SJSA1 (cell line): ENCODE measurements around the gene PLD5. TPM values are rescaled to one million over a fixed set of nuclear protein-coding genes. Genes with fewer than 3 reads are reported as not detected.

ENCODE experiments used
- DNase-seq, 2 experiments: peaks; one replicate each; pipeline ENCODE4 v3.0.0-alpha.2; 2015 to 2020; ENCODE audit warnings: low spot score in 2 of 2, low read depth in 1 of 2
- H3K27ac ChIP-seq: fragments of 250-450 bp; sonication (Bioruptor Pico); 2 replicates; pipeline ENCODE4 v1.5.1; 2020; ENCODE audit warnings: mild to moderate bottlenecking, moderate library complexity
- H3K27me3 ChIP-seq: fragments of 250-450 bp; sonication (Bioruptor Pico); replicated peaks from 2 replicates; pipeline ENCODE4 v1.5.1; 2020; ENCODE audit warnings: mild to moderate bottlenecking, moderate library complexity
- H3K36me3 ChIP-seq: fragments of 250-450 bp; sonication (Bioruptor Pico); 2 replicates; pipeline ENCODE4 v1.5.1; 2020; ENCODE audit warnings: mild to moderate bottlenecking
- H3K4me1 ChIP-seq: fragments of 250-450 bp; sonication (Bioruptor Pico); replicated peaks from 2 replicates; pipeline ENCODE4 v1.6.1; 2021; ENCODE audit warnings: mild to moderate bottlenecking
- H3K4me3 ChIP-seq: fragments of 250-450 bp; sonication (Bioruptor Pico); 2 replicates; pipeline ENCODE4 v1.5.1; 2020; ENCODE audit warnings: mild to moderate bottlenecking
- H3K9me3 ChIP-seq: fragments of 250-450 bp; sonication (Bioruptor Pico); replicated peaks from 2 replicates; pipeline ENCODE4 v1.5.1; 2020; ENCODE audit warnings: mild to moderate bottlenecking
- total RNA-seq: library from RNA; depleted of rRNA; stranded (reverse); fragments of >200 nt; shearing (Covaris generic); gene quantifications from 2 replicates; pipeline ENCODE4 v1.2.3, GENCODE V29; 2014

PLD5 gene
- total RNA-seq, 1 experiment from 2014 or later, result not detected

GRCh38 chr1:242530761-242531160 is 6.3 kb upstream of the PLD5 start:
- DNase-seq, result no peak
- Histone ChIP-seq H3K4me3 (no peak overlapping the region), H3K4me1 (no peaks in the 10 kb centered on the region), H3K36me3 (no peaks in the 10 kb centered on the region), H3K27me3 (peaks cover 11% of the 10 kb centered on the region), H3K9me3 (no peaks in the 10 kb centered on the region), H3K27ac (no peak overlapping the region)

DNA sequence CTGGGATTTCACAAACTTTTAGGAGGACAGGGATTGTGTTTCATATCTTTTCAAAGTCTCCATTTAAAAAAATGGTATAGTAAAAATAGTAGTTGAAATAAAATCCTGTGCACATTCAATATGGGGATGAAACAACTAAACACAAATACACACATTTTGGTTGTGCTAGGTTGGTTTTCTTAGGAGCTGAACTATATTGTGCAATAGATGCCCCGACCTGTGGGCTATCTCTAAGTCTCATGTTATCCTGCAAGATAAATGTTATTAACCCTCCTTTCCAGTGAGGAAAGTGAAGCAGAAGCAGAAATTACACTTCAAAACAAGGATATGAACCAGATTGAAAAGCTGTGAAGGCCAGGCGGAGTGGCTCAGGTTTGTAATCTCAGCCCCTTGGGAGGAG is 1.3 kb upstream of the PLD5 start:
- Histone ChIP-seq H3K9me3 (no peaks in the 10 kb centered on the region), H3K27ac (no peak overlapping the region), H3K36me3 (no peaks in the 10 kb centered on the region), H3K4me3 (no peak overlapping the region), H3K27me3 (peaks cover 44% of the 10 kb centered on the region), H3K4me1 (peaks cover 4% of the 10 kb centered on the region)
- DNase-seq, result no peak

- no peak for DNase-seq
- H3K4me1 ChIP-seq, result peaks cover 4% of the 10 kb centered on the region
- H3K9me3 ChIP-seq, result no peaks in the 10 kb centered on the region
- no peak overlapping the region for H3K4me3 ChIP-seq
- H3K27me3 ChIP-seq, result peaks cover 44% of the 10 kb centered on the region
- H3K27ac ChIP-seq, result no peak overlapping the region
- no peaks in the 10 kb centered on the region for H3K36me3 ChIP-seq
Measured at GRCh38 chr1:242525360-242525722, 844 bp upstream of the PLD5 start.

DNA sequence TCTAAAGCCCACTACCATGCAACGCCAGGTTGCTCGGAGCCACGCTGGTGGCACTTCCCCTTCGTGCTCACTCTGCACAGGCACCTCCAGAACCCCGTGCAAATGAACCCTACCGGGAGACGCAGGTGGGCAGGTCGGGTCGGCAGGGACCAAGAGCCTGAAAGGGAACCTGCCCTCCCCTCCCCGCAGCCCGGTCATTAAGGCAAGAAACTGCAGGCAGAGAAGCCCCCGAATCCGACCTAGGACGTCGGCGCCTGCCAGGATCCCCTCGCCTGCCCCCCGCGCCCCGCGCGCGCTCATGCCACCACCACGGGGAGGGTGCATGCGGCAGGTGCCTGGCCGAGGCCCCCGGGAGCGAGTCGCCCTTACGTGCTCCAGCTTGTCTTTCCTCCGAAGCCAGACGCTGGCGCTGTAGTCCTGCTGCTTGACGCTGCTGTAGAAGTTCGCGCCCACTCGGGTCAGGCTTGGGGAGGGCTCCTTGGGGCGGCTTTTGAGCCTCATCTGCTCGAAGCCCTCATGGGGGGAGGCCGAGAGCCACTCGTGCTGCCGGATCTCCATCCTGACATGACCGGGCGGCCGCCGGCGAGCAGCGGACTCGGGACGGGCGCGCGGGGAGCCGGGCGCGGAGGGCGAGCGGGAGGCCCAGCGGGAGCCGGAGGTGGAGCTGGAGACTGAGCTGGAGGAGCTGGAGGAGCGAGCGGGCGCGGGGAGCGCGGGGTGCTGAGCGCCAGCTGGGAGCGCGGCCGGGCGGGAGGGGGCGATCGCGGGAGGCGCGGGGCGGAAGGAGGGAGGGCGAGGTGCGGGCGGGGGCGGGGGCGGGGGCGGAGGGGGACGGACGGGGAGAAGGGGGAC is 552 bp downstream of the PLD5 start:
- peaks cover 4% of the 10 kb centered on the region for H3K4me1 ChIP-seq
- no peaks in the 10 kb centered on the region for H3K36me3 ChIP-seq
- H3K9me3 ChIP-seq, result no peaks in the 10 kb centered on the region
- no peak overlapping the region for H3K4me3 ChIP-seq
- peaks cover 44% of the 10 kb centered on the region for H3K27me3 ChIP-seq
- no peak overlapping the region for H3K27ac ChIP-seq
- peak; percentile 24 to 47 for DNase-seq

GRCh38 chr1:242522996-242523718 is 1.3 kb downstream of the PLD5 start:
- peaks cover 4% of the 10 kb centered on the region for H3K4me1 ChIP-seq
- H3K27ac ChIP-seq, result no peak overlapping the region
- DNase-seq, result no peak
- H3K36me3 ChIP-seq, result no peaks in the 10 kb centered on the region
- H3K9me3 ChIP-seq, result no peaks in the 10 kb centered on the region
- H3K4me3 ChIP-seq, result no peak overlapping the region
- peaks cover 44% of the 10 kb centered on the region for H3K27me3 ChIP-seq

- Histone ChIP-seq H3K27me3 (peaks cover 41% of the 10 kb centered on the region), H3K4me3 (no peak overlapping the region), H3K36me3 (no peaks in the 10 kb centered on the region), H3K4me1 (peaks cover 4% of the 10 kb centered on the region), H3K9me3 (no peaks in the 10 kb centered on the region), H3K27ac (no peak overlapping the region)
- DNase-seq, result no peak
Measured at GRCh38 chr1:242522304-242522945, 2.1 kb downstream of the PLD5 start.

GRCh38 chr1:242515555-242515954 is 8.9 kb downstream of the PLD5 start:
- Histone ChIP-seq H3K9me3 (no peaks in the 10 kb centered on the region), H3K4me1 (no peaks in the 10 kb centered on the region), H3K4me3 (no peak overlapping the region), H3K27me3 (no peaks in the 10 kb centered on the region; the same call in 1 of the 2 replicates), H3K27ac (no peak overlapping the region), H3K36me3 (no peaks in the 10 kb centered on the region)
- no peak for DNase-seq

- Histone ChIP-seq H3K27ac (no peak overlapping the region), H3K9me3 (no peaks in the 10 kb centered on the region), H3K4me3 (no peak overlapping the region), H3K36me3 (no peaks in the 10 kb centered on the region), H3K4me1 (no peaks in the 10 kb centered on the region), H3K27me3 (no peaks in the 10 kb centered on the region)
- no peak for DNase-seq
Measured at GRCh38 chr1:242506724-242507123, 17.8 kb downstream of the PLD5 start.

GRCh38 chr1:242489545-242489944 is 35.0 kb downstream of the PLD5 start:
- H3K27me3 ChIP-seq, result no peaks in the 10 kb centered on the region
- H3K4me3 ChIP-seq, result no peak overlapping the region
- no peaks in the 10 kb centered on the region for H3K36me3 ChIP-seq
- H3K9me3 ChIP-seq, result no peaks in the 10 kb centered on the region
- no peak for DNase-seq
- H3K4me1 ChIP-seq, result no peaks in the 10 kb centered on the region
- no peak overlapping the region for H3K27ac ChIP-seq

- no peak for DNase-seq
- no peak overlapping the region for H3K27ac ChIP-seq
- H3K9me3 ChIP-seq, result no peaks in the 10 kb centered on the region
- H3K4me3 ChIP-seq, result no peak overlapping the region
- no peaks in the 10 kb centered on the region for H3K36me3 ChIP-seq
- no peaks in the 10 kb centered on the region for H3K27me3 ChIP-seq
- no peaks in the 10 kb centered on the region for H3K4me1 ChIP-seq
Measured at GRCh38 chr1:242477944-242478343, 46.6 kb downstream of the PLD5 start.

GRCh38 chr1:242470774-242471173 is 53.7 kb downstream of the PLD5 start:
- Histone ChIP-seq H3K4me3 (no peak overlapping the region), H3K36me3 (no peaks in the 10 kb centered on the region), H3K4me1 (no peaks in the 10 kb centered on the region), H3K27ac (no peak overlapping the region), H3K9me3 (no peaks in the 10 kb centered on the region), H3K27me3 (no peaks in the 10 kb centered on the region)
- DNase-seq, result no peak

- H3K27me3 ChIP-seq, result no peaks in the 10 kb centered on the region
- H3K4me3 ChIP-seq, result no peak overlapping the region
- no peak overlapping the region for H3K27ac ChIP-seq
- DNase-seq, result no peak
- no peaks in the 10 kb centered on the region for H3K9me3 ChIP-seq
- no peaks in the 10 kb centered on the region for H3K4me1 ChIP-seq
- H3K36me3 ChIP-seq, result no peaks in the 10 kb centered on the region
Measured at GRCh38 chr1:242468784-242469183, 55.7 kb downstream of the PLD5 start.

DNA sequence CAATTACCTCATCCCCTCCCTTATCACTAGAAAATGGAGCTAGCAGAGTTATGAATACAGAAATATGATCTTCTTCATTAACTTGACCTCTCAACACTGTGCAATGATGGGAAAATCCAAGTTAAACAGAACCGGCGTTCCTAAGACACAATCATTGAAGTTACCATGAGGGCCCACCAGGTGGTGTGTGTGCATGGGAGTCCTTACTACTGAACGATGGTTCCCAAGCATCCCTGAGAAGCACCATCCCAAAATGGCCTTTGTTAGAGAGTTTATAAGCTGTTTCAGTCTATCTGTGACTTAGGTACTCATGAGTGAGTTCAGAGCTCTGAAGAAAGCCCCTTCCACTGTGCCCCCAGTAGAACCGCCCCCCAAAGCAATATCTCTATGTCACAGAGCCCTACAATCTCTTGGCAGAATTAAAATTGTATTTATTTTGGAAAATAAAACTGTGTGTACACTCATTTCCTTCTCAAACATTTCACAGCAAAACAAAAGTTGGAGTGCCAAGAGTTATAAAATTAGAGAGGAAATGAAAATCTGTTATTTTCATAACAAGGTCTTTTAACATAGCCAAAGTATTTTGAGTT is 56.8 kb downstream of the PLD5 start:
- peak; percentile 26 to 50 for DNase-seq
- Histone ChIP-seq H3K4me3 (no peak overlapping the region), H3K4me1 (no peaks in the 10 kb centered on the region), H3K27ac (no peak overlapping the region), H3K27me3 (no peaks in the 10 kb centered on the region), H3K9me3 (no peaks in the 10 kb centered on the region), H3K36me3 (no peaks in the 10 kb centered on the region)

GRCh38 chr1:242462867-242463266 is 61.6 kb downstream of the PLD5 start:
- H3K4me1 ChIP-seq, result no peaks in the 10 kb centered on the region
- no peak overlapping the region for H3K27ac ChIP-seq
- no peak for DNase-seq
- no peaks in the 10 kb centered on the region for H3K36me3 ChIP-seq
- no peak overlapping the region for H3K4me3 ChIP-seq
- no peaks in the 10 kb centered on the region for H3K9me3 ChIP-seq
- no peaks in the 10 kb centered on the region for H3K27me3 ChIP-seq
